Skeletal muscle cell (primary cell): ENCODE data around the gene GLB1L2.

Experiments used
- DNase-seq: peaks from one replicate; pipeline ENCODE4 v3.0.0-alpha.2; 2010; ENCODE audit warnings: low read depth
- H3K4me3 ChIP-seq: 2 replicates; pipeline ENCODE4 v1.5.1; 2011; ENCODE audit warnings: low read depth, mild to moderate bottlenecking, control low read depth, low read length, moderate library complexity

The GLB1L2 gene

DNA sequence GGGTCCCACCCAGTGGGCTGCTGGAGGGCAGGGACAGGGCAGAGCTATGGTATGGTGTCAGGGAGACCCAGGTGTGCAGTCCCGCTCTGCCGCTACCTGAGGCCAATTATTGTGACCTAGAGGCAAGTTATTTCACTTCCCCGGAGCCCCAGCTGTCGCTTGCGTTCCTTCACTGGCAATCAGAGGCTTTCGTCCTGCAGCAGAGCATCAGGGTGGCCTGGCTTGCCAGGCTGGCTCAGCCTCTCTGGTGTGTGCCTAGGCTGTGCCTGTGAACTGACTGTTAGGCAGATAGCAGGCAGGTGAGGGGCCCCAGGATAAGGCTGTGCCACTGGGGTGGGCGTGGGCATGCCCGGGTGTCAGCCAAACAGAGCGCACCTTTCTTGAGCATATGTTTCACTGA, 31.4 kb downstream of the GLB1L2 start:
- no peak overlapping the region for H3K4me3 ChIP-seq
- DNase-seq, result no peak

DNA sequence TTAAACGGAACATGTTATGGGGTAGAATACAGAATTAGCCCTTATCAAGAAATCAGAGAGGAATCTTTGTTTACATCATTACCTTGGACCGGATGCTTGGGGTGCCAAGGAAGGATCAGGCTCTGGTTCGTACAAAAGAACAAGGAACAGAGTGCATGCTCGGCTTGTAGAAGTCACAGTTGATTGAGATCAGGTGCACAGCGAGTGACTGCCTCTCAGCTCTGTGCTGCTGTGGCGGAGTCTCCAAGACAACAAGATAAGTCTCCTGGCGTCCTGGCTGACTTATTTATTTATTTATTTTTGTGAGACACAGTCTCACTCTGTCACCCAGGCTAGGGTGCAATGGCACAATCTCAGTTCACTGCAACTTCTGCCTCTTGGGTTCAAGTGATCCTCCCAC, 31.8 kb downstream of the GLB1L2 start:
- no peak for DNase-seq
- no peak overlapping the region for H3K4me3 ChIP-seq

DNA sequence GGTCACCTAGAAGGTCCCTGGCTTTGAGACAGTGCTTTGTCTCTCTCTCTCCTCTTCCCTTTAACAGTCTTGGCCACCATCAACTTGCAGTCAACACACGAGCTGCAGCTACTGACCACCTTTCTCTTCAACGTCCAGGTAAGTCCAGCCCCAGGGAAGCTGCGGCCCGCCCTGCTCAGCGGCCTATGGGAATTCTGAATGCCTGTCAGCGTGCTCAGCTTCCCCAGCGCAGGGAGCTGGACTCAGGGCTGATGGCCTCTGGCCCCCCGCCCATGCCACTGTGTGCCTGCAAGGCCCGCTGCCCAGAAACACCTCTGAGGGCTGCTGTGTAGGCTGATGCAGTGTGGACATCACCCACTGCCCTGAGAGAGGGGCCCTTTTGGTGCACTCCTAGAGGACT, 32.5 kb downstream of the GLB1L2 start:
- no peak for DNase-seq

DNA sequence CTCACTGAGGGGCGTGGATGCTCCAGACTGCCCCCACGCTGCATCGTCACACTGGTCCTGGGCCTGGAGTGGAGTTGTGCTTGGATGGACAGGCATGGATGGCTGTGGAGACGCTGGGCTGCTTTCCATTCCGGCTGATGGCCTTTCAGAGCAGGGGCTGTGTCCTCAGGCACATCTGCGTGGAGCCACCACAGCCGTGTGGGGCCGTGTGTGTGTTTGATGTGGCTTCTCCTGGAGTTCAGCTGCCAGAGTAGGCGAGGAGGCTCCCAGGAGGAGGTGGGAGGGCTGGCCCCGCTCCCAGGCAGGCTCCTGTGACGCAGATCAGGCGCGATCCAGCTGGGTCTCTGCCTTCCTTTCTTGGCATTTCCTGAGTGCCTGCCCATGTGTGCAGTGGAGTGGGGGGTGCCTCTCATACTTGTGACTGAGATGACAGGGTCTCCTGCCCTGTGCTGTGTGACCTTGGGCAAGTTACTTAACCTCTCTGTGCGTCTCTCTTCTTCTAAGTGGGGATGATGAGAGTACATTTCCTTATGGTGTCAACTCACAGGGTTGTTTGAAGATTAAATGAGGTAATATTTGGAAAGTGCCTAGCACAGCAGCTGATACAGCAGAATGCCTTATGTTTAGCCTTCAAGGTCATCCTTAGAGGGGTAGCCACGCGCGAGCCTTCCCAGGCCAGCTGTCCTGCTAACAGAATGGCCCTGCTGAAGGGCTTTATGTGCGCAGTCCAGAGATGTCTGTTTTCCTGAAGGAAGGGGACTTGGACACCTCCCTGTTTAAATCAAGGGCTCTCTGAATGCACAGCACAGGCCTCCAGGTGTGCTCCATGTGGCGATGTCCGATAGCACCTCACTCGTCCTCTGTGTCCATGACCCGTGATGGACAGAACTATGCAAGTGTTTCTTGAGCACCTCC, 33.5 kb downstream of the GLB1L2 start:
- no peak for DNase-seq
- H3K4me3 ChIP-seq, result no peak overlapping the region

More for the DNA sequence above, 32.5 kb downstream of the GLB1L2 start:
- no peak overlapping the region for H3K4me3 ChIP-seq

DNA sequence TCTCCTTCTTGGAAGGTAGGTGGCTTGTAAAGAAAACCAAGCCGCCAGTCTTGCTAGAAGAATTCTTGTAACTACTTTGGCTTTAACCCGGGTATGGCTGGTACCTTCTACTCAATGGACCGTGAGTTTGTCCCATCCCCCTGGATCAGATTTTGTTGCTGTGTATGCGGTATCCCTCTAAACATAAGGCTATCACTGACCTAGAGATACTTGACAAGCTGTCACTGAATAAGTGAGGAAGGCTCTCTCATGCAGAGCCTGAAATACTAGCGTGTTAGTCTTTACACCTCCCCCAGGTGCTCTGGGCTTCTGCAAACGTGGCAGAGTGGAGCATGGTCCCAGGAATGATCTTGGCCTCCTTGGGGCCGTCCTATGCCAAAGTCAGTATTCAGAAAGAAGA, 34.5 kb downstream of the GLB1L2 start:
- no peak overlapping the region for H3K4me3 ChIP-seq
- no peak for DNase-seq

DNA sequence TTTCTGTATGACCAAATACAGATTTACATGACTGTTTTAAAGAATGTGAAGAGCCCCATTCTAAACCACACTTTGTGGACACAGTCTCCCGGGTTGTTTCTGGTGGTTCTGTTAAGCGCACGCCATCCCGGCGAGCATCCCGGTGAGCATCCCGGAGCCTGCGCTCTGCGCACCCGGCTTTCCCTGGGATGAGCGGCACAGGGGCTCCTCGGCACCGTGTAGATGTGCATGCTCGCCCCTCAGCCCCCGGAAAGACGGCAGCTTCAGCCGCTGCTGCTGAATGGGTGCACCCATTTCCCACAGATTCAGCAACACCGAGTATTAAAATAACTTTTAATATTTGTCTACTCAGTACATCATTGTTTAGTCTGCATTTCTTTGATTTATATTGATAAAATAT, 36.0 kb downstream of the GLB1L2 start:
- DNase-seq, result no peak
- H3K4me3 ChIP-seq, result no peak overlapping the region

DNA sequence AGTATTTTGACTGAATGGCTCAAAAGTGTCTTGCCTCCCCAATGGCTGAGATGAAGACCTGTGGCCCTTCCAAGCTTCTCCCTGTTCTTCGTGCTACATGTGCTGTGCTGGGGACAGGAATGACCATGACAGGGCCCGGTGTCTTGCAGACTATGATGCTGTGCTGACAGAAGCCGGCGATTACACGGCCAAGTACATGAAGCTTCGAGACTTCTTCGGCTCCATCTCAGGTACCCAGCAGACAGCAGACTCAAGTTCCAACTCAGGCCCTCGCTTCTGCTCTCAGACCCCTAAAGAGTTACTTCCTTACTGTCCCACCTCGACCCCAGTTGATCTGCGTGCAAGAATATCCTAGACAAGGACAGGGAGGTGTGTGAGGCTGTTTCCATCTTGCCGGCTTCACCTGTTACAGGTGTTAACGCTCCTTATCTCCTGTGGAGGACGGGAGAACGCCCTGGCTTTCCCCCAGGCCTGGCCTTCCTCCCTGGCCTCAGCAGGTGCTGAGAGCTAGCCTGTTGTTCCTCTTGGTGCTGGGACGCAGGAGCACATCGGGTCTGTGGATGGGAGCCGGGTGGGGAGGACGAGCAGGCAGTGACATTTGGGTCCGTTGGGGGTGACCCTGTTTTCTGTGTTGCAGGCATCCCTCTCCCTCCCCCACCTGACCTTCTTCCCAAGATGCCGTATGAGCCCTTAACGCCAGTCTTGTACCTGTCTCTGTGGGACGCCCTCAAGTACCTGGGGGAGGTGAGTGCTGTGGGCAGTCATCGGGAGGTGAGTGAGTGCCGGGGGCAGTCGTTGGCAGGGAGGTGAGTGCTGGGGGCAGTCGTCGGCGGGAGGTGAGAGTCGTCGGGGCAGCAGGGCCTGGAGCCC, 38.1 kb downstream of the GLB1L2 start:
- no peak for DNase-seq

DNA sequence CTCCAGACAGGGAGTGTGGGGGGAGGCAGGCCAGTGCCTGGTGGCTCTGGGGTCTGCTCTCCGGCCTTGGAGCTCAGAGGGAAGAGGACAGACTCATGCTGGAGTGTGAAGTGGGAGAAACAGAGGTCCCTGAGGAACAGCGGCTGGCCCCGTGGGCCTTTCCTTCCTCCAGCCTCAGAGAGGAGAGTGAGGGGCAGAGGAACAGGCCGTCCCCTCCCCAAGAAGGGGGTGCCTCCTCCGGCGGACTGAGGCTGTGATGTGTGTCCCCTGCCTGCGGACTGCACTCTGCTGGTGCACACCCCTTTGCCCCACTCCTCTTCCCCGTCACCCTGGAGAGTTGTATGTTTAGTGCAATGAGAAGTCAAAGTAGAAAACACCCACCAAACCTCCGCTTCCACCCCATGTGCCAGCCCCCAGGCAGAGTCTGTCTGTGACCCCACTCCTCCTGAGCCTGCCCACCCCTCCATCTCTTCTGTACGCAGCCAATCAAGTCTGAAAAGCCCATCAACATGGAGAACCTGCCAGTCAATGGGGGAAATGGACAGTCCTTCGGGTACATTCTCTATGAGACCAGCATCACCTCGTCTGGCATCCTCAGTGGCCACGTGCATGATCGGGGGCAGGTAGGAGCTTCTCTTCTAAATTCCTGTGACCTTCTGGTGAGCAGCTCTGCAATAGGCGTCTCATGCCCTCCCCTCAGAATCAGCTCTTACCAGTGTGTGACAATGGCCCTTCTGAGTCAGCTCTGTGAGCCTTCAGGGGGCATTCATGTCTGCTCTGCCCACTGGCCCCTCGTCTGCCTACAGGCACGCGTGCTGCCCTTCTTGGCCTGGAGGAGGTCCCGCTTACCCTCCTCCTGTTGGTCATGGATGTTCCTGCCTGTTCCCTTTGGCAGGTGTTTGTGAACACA, 39.0 kb downstream of the GLB1L2 start:
- H3K4me3 ChIP-seq, result no peak overlapping the region
- DNase-seq, result no peak

More for the DNA sequence above, 38.1 kb downstream of the GLB1L2 start:
- no peak overlapping the region for H3K4me3 ChIP-seq

DNA sequence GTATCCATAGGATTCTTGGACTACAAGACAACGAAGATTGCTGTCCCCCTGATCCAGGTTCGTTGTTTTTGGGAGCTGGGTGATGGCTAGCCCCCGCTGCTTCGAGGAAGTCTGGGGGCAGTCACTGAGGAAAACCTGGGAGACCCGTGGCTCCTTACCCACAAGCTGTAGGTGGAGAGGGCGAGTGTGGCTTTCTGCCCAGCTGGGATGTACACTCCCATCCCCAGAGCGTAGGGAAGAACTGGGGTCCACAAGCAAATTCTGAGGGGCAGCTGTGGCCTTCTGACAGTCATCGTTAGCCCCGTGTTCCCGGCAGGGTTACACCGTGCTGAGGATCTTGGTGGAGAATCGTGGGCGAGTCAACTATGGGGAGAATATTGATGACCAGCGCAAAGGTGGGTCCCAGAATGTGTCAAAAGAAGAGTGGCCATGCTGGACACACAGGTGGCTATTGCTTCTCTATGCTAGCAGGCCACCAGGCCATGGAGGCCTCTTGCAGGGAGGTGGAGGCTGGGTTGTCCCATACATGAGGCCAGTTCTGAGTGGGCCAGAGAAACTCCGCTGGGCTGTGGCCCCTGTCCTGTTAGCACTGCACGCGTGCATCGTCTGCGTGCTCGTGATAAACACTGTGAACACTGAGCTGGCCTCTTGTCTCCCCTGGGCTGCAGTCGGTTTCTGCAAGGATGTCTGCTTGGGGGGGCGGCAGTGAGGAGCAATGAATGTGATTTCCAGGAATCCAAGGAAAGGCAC, 39.8 kb downstream of the GLB1L2 start:
- no peak overlapping the region for H3K4me3 ChIP-seq
- no peak for DNase-seq

DNA sequence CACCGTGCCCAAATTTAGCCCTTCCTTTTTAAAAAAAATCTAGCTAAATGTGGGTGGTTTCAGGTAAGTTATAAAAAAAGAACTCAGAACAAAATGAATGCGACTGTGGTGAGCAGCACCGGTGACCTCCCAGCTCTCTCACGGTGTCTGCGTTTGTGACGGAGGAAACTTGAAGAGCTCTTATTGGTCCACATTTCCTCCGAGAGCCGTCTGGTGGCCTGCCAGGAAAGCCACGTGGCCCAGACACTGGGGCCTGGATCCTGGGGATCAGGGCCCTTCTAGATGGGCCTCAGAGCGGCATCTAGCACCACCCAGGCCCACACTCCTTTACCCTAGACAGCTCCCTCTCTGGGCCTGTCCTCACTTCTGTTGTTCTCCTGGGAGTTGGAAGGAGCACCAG, 40.7 kb downstream of the GLB1L2 start:
- DNase-seq, result no peak
- no peak overlapping the region for H3K4me3 ChIP-seq

DNA sequence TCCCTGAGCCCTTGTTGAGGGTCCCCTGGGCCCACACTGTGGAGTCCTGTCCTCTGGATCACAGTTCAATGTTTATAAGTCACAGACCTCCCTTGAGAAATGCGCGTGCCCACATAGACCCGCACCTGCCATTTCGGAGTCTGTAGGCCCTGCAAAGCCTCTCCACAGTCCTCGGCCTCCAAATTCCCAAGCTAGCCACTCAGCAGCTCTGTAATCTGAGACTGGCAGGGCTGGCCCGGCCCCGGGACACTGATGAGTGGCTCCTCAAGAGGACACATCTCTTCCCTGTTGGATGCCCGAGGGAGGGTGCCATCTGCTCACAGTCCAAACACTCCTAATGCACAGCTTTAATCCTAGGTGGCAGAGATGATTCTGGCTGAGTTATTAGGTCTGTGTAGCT, 41.2 kb downstream of the GLB1L2 start:
- no peak for DNase-seq
- H3K4me3 ChIP-seq, result no peak overlapping the region

DNA sequence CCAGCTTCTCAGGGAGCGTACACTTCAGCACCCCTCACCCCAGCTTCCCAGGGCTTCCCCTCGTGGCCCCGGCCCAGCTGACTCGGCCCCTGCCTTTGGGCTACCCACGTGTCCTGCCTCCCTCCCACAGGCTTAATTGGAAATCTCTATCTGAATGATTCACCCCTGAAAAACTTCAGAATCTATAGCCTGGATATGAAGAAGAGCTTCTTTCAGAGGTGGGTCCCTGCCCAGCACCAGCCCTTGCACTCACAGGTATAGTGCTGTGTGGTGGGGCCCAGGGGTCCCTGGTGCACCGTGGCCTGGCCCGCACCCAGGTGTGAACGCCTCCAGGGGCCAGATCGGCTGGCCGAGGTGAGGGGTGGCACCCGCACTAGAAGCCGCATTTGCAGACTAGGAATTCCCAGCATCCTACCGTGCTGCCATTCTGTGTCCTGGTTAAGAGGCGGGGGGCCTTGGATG, 41.8 kb downstream of the GLB1L2 start:
- no peak for DNase-seq

DNA sequence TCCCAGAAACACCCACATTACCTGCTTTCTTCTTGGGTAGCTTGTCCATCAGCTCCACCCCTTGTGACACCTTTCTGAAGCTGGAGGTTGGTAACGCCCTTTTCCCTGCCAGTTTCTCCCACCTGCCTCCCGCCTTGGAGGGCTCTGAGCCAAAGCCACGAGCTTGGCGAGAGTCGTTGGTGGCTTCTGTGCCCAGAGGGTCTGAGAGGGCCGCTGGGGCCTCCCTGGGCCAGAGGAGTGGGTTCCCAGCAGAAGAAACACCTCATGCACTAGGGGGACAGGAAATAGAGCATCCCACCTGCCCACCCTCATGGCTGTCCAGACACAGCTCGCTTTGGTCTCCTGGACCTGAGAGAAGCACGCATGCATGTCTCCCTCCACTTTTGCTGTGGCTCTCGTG, 42.4 kb downstream of the GLB1L2 start:
- no peak overlapping the region for H3K4me3 ChIP-seq
- DNase-seq, result no peak

More for the DNA sequence above, 41.8 kb downstream of the GLB1L2 start:
- no peak overlapping the region for H3K4me3 ChIP-seq

DNA sequence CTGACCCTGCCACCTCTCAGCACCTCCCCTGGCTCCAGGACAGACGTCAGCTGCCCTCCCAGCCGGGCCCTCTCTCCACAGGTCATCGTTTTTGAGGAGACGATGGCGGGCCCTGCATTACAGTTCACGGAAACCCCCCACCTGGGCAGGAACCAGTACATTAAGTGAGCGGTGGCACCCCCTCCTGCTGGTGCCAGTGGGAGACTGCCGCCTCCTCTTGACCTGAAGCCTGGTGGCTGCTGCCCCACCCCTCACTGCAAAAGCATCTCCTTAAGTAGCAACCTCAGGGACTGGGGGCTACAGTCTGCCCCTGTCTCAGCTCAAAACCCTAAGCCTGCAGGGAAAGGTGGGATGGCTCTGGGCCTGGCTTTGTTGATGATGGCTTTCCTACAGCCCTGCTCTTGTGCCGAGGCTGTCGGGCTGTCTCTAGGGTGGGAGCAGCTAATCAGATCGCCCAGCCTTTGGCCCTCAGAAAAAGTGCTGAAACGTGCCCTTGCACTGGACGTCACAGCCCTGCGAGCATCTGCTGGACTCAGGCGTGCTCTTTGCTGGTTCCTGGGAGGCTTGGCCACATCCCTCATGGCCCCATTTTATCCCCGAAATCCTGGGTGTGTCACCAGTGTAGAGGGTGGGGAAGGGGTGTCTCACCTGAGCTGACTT, 43.2 kb downstream of the GLB1L2 start:
- DNase-seq, result no peak
- H3K4me3 ChIP-seq, result no peak overlapping the region

DNA sequence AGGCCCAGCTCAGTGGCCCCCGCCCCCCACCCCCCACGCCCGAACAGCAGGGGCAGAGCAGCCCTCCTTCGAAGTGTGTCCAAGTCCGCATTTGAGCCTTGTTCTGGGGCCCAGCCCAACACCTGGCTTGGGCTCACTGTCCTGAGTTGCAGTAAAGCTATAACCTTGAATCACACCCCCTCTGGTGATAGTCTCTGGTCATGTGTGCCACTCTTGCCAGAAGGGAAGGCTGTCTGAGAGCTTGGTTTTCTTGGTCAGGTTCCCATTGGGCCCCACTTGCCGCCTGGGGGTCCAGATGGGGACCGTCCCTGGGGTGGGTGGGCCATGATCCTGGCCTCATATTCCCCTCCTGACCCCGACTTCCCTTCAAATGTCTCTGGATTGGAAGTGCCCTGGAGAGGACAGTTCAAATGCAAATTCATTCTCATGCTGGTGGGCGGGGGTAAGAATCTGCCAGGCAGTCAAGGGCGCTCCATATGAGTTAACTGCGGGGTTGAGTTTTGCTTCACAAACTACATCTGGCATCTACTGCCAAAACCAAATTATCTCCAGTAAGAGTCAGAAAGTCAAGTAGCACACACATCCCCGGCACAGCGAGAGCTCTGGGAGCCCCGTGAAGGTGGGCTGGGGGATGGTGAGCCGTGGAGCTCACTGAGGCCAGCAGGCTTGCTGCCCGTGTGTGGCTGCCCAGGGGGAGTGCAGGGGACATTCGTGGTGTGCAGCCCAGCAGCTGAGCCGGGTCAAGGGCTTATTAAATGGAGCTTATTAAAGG, 44.5 kb downstream of the GLB1L2 start:
- DNase-seq, result no peak
- no peak overlapping the region for H3K4me3 ChIP-seq

DNA sequence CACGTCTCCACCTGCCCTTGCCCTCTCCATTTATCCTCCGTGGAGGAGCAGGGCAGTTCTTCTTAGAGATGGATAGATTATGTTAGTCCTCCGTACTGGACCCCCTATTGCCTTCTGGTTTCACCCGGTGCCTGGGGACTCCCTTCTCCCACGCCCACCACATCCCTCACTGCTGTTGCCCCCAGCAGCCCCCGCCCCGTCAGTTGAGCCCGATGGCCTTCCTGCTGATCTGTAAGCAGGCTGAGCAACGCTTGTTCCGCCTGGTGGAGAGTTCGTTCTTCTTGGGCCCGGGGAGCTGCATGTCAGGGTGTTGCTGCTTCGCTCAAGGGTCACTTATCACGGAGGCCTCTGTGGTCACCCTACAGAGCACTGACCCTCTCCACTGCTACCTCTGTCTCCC, 46.1 kb downstream of the GLB1L2 start:
- H3K4me3 ChIP-seq, result no peak overlapping the region
- no peak for DNase-seq

DNA sequence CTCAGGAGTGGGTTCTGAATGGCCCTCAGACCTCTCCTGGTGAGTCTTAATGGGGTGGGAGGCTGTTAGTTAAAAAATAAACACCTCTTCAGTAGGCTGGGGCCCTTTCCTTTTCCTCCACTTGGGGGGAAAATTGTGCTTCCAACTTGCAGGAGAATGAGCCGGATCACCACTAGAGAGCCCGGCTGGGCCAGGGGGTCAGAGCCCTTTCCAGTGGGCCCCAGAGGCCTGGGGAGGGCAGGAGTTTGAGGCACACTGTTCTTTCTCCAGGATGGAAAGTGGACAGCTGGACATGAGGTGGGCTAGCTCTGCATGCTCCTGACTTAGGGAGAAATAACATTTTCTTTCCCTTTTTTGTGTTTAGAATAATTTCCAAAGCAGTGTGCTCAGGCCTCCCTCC, 47.5 kb downstream of the GLB1L2 start:
- H3K4me3 ChIP-seq, result no peak overlapping the region
- DNase-seq, result no peak

DNA sequence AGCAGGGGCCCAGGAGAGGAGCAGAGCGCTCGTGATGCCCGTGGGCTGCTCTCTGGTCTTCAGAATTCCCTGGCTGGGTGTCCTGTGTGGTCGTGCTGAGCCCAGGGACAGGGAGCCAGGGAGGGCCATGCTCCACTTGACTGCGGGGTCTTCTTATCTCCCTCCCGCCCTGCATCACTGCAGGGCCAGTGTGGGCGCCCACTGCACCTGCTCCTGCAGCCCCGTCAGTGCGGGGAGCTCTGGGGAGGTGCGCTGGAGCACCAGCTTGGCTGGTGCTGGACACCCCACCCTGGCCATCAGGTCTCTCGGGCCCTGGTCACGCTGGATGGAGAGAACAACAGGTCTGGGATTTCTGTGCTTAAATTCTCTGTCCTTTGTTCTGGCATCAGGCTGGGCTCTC, 48.4 kb downstream of the GLB1L2 start:
- no peak for DNase-seq
- H3K4me3 ChIP-seq, result no peak overlapping the region
